KMS-11 (cell line): ENCODE data around the gene CLDN15.
"Not testable (repeated sequence)": the region's sequence is repeated elsewhere in the genome, so short reads cannot be mapped to it uniquely, and the experiment has no call there.

Experiments used
- H2AFZ ChIP-seq: fragments of 200-600 bp; sonication (generic); 2 replicates; pipeline ENCODE4 v1.6.1; 2016; ENCODE audit warnings: antibody characterized with exemption, mixed run types, low read depth
- H3K27ac ChIP-seq: fragments of 200-600 bp; sonication (generic); 2 replicates; pipeline ENCODE4 v1.6.1; 2016; ENCODE audit warnings: mild to moderate bottlenecking, mixed run types
- H3K27me3 ChIP-seq: fragments of 200-600 bp; sonication (generic); 2 replicates; pipeline ENCODE4 v1.6.1; 2017; ENCODE audit warnings: mild to moderate bottlenecking, low read depth, mixed run types, moderate library complexity; ENCODE audit not compliant: insufficient read depth
- H3K36me3 ChIP-seq: fragments of 200-600 bp; sonication (generic); 2 replicates; pipeline ENCODE4 v1.6.1; 2017; ENCODE audit warnings: mild to moderate bottlenecking, mixed run types; ENCODE audit not compliant: insufficient read depth
- H3K4me1 ChIP-seq: fragments of 200-600 bp; sonication (generic); 2 replicates; pipeline ENCODE4 v1.6.1; 2016; ENCODE audit warnings: mild to moderate bottlenecking, low read depth, mixed run types; ENCODE audit not compliant: poor library complexity, severe bottlenecking
- H3K4me2 ChIP-seq: fragments of 200-600 bp; sonication (generic); 2 replicates; pipeline ENCODE4 v1.7.0; 2016; ENCODE audit warnings: mild to moderate bottlenecking, mixed run types
- H3K4me3 ChIP-seq: fragments of 200-600 bp; sonication (generic); IDR thresholded peaks from 2 replicates; pipeline ENCODE4 v1.6.1; 2017; ENCODE audit warnings: low read depth, low read length, mixed read lengths; ENCODE audit not compliant: insufficient read depth
- H3K79me2 ChIP-seq: fragments of 200-600 bp; sonication (generic); 2 replicates; pipeline ENCODE4 v1.6.1; 2016; ENCODE audit warnings: low read depth, mixed run types; ENCODE audit not compliant: insufficient read depth
- H3K9ac ChIP-seq: fragments of 200-600 bp; sonication (generic); 2 replicates; pipeline ENCODE4 v1.6.1; 2016; ENCODE audit warnings: mild to moderate bottlenecking, mixed run types
- H4K20me1 ChIP-seq: fragments of 200-600 bp; sonication (generic); 2 replicates; pipeline ENCODE4 v1.6.1; 2016; ENCODE audit warnings: mild to moderate bottlenecking, mixed run types; ENCODE audit not compliant: insufficient read depth
- CTCF ChIP-seq: fragments of 200-600 bp; sonication (generic); conservative IDR thresholded peaks from 2 replicates; pipeline ENCODE4 v1.6.1; 2017; ENCODE audit warnings: low read depth, mild to moderate bottlenecking, antibody characterized with exemption, low read length, moderate library complexity, mixed read lengths

CLDN15 gene

GRCh38 chr7:101208794-101209193 lies 28.8 kb downstream of the CLDN15 start:
- Histone ChIP-seq H3K79me2 (no peaks in the 10 kb centered on the region), H3K4me3 (no peak overlapping the region), H3K36me3 (no peaks in the 10 kb centered on the region), H4K20me1 (no peaks in the 10 kb centered on the region), H3K4me1 (no peaks in the 10 kb centered on the region), H2AFZ (no peak overlapping the region), H3K9ac (no peak overlapping the region), H3K27ac (no peak overlapping the region), H3K4me2 (no peak overlapping the region), H3K27me3 (0 out of 2 replicates have a peak, but pooled peaks cover 8% of the 10 kb centered on the region)
- no peak for TF ChIP-seq CTCF

- no peak overlapping the region for H3K4me2 ChIP-seq
These were observed 30.1 kb downstream of the CLDN15 start for GRCh38 chr7:101207459-101207858.

GRCh38 chr7:101206665-101207042 lies 30.9 kb downstream of the CLDN15 start:
- no peak overlapping the region for H3K9ac ChIP-seq
- H3K4me3 ChIP-seq: no peak overlapping the region
- no peaks in the 10 kb centered on the region for H3K4me1 ChIP-seq
- H4K20me1 ChIP-seq: no peaks in the 10 kb centered on the region
- H3K27ac ChIP-seq: no peak overlapping the region
- no peaks in the 10 kb centered on the region for H3K79me2 ChIP-seq
- no peak for TF ChIP-seq CTCF
- no peaks in the 10 kb centered on the region for H3K36me3 ChIP-seq
- H3K27me3 ChIP-seq: peaks cover 24% of the 10 kb centered on the region
- no peak overlapping the region for H2AFZ ChIP-seq
- H3K4me2 ChIP-seq: no peak overlapping the region

More at GRCh38 chr7:101207459-101207858, 30.1 kb downstream of the CLDN15 start:
- H2AFZ ChIP-seq: no peak overlapping the region
- no peak for TF ChIP-seq CTCF
- no peak overlapping the region for H3K4me3 ChIP-seq
- H3K4me1 ChIP-seq: no peaks in the 10 kb centered on the region
- no peak overlapping the region for H3K9ac ChIP-seq
- no peaks in the 10 kb centered on the region for H4K20me1 ChIP-seq
- no peaks in the 10 kb centered on the region for H3K79me2 ChIP-seq
- no peak overlapping the region for H3K27ac ChIP-seq
- no peaks in the 10 kb centered on the region for H3K36me3 ChIP-seq
- peaks cover 18% of the 10 kb centered on the region for H3K27me3 ChIP-seq

- Histone ChIP-seq H3K27me3 (peaks cover 28% of the 10 kb centered on the region), H3K9ac (no peak overlapping the region), H4K20me1 (no peaks in the 10 kb centered on the region), H3K27ac (no peak overlapping the region), H2AFZ (no peak overlapping the region), H3K4me1 (no peaks in the 10 kb centered on the region), H3K4me3 (no peak overlapping the region), H3K36me3 (no peaks in the 10 kb centered on the region), H3K4me2 (no peak overlapping the region), H3K79me2 (no peaks in the 10 kb centered on the region)
- TF ChIP-seq CTCF: no peak
These were observed 31.5 kb downstream of the CLDN15 start for GRCh38 chr7:101205901-101206664.

GRCh38 chr7:101203740-101204738 lies 33.6 kb downstream of the CLDN15 start:
- H3K4me1 ChIP-seq, H3K9ac ChIP-seq, H3K27ac ChIP-seq, H3K4me2 ChIP-seq, H2AFZ ChIP-seq, H4K20me1 ChIP-seq, H3K4me3 ChIP-seq, H3K79me2 ChIP-seq, H3K36me3 ChIP-seq: not testable (repeated sequence)
- H3K27me3 ChIP-seq: peaks cover 41% of the 10 kb centered on the region
